Neural cell (in vitro differentiated cells): Measurements from ENCODE around the gene TRMT10B. TPM values are rescaled to one million over a fixed set of nuclear protein-coding genes. Genes with fewer than 3 reads are reported as not detected.

Source experiments
- H2AFZ ChIP-seq: fragments of 200-600, 300-800 bp; sonication (generic), shearing (Covaris generic); 2 replicates; pipeline ENCODE4 v1.6.0; 2014; ENCODE audit warnings: low read depth, mild to moderate bottlenecking, antibody characterized with exemption, low read length, moderate library complexity
- H3F3A ChIP-seq: fragments of 200-600 bp; shearing (Covaris generic); 2 replicates; pipeline ENCODE4 v1.6.1; 2016; ENCODE audit warnings: mild to moderate bottlenecking, moderate library complexity, mixed read lengths, antibody characterized with exemption, low read length; ENCODE audit not compliant: insufficient read depth, poor library complexity, severe bottlenecking
- H3K27ac ChIP-seq: fragments of 200-600, 300-800 bp; sonication (generic), shearing (Covaris generic); 2 replicates; pipeline ENCODE4 v1.5.1; 2014; ENCODE audit warnings: mild to moderate bottlenecking, low read length, moderate library complexity
- H3K27me3 ChIP-seq: fragments of 300-800, 200-600 bp; sonication (generic), shearing (Covaris generic); 2 replicates; pipeline ENCODE4 v1.6.0; 2014; ENCODE audit warnings: mild to moderate bottlenecking, low read depth, low read length, moderate library complexity; ENCODE audit not compliant: insufficient read depth
- H3K36me3 ChIP-seq: fragments of 300-800, 200-600 bp; sonication (generic), shearing (Covaris generic); 2 replicates; pipeline ENCODE4 v1.5.1; 2014; ENCODE audit warnings: mild to moderate bottlenecking, antibody characterized with exemption, low read length, moderate library complexity; ENCODE audit not compliant: insufficient read depth
- H3K4me2 ChIP-seq: fragments of 300-800, 200-600 bp; sonication (generic), shearing (Covaris generic); 2 replicates; pipeline ENCODE4 v1.6.0; 2014; ENCODE audit warnings: mild to moderate bottlenecking, low read length
- H3K4me3 ChIP-seq: fragments of 300-800, 200-600 bp; sonication (generic), shearing (Covaris generic); 2 replicates; pipeline ENCODE4 v1.5.1; 2014; ENCODE audit warnings: mild to moderate bottlenecking, low read length, moderate library complexity
- H3K79me2 ChIP-seq: fragments of 200-600 bp; shearing (Covaris generic); replicated peaks from 2 replicates; pipeline ENCODE4 v1.6.0; 2014; ENCODE audit warnings: mild to moderate bottlenecking, low read length, moderate library complexity; ENCODE audit not compliant: insufficient read depth
- H3K9ac ChIP-seq: fragments of 300-800, 200-600 bp; sonication (generic), shearing (Covaris generic); 2 replicates; pipeline ENCODE4 v1.6.1; 2016; ENCODE audit warnings: mild to moderate bottlenecking, low read length, mixed read lengths
- H3K9me2 ChIP-seq: fragments of 200-600 bp; shearing (Covaris generic); 2 replicates; pipeline ENCODE4 v1.6.1; 2016; ENCODE audit warnings: mild to moderate bottlenecking, low read length, mixed read lengths; ENCODE audit not compliant: insufficient read depth
- H3K9me3 ChIP-seq: fragments of 200-600, 300-800 bp; sonication (generic), shearing (Covaris generic); 2 replicates; pipeline ENCODE4 v1.6.1; 2016; ENCODE audit warnings: mild to moderate bottlenecking, mixed run types, low read length, moderate library complexity, mixed read lengths
- H4K20me1 ChIP-seq: fragments of 200-600 bp; shearing (Covaris generic); 2 replicates; pipeline ENCODE4 v1.6.1; 2016; ENCODE audit warnings: mild to moderate bottlenecking, mixed run types; ENCODE audit not compliant: insufficient read depth
- CTCF ChIP-seq: fragments of 450-650 bp; IDR thresholded peaks from 2 replicates; pipeline ENCODE4 v1.5.1; 2014; ENCODE audit warnings: antibody characterized with exemption, mild to moderate bottlenecking, moderate library complexity; ENCODE audit not compliant: poor library complexity, severe bottlenecking
- EP300 ChIP-seq: fragments of 450-650 bp; conservative IDR thresholded peaks from 2 replicates; pipeline ENCODE4 v1.6.1; 2014; ENCODE audit warnings: antibody characterized with exemption, mild to moderate bottlenecking, moderate library complexity; ENCODE audit not compliant: poor library complexity, severe bottlenecking
- EZH2 ChIP-seq: fragments of 200-600, 300-800 bp; shearing (Covaris generic), sonication (generic); IDR thresholded peaks from 2 replicates; pipeline ENCODE4 v1.6.1; 2014; ENCODE audit warnings: antibody characterized with exemption, low read length, borderline replicate concordance, mild to moderate bottlenecking; ENCODE audit not compliant: insufficient read depth, poor library complexity, severe bottlenecking
- MXI1 ChIP-seq: fragments of 450-650 bp; conservative IDR thresholded peaks from 2 replicates; pipeline ENCODE4 v1.6.1; 2014; ENCODE audit warnings: antibody characterized with exemption, mild to moderate bottlenecking; ENCODE audit not compliant: poor library complexity, severe bottlenecking
- POLR2AphosphoS5 ChIP-seq: IDR thresholded peaks from 2 replicates; pipeline ENCODE4 v1.6.1; 2012
- RAD21 ChIP-seq: fragments of 450-650 bp; conservative IDR thresholded peaks from 2 replicates; pipeline ENCODE4 v1.6.1; 2014; ENCODE audit warnings: antibody characterized with exemption, mild to moderate bottlenecking, moderate library complexity
- REST ChIP-seq: IDR thresholded peaks from 2 replicates; pipeline ENCODE4 v1.6.1; 2012; ENCODE audit warnings: borderline replicate concordance
- SMC3 ChIP-seq: fragments of 450-650 bp; conservative IDR thresholded peaks from 2 replicates; pipeline ENCODE4 v1.6.1; 2014; ENCODE audit warnings: antibody characterized with exemption, mild to moderate bottlenecking, moderate library complexity; ENCODE audit not compliant: poor library complexity
- TAF1 ChIP-seq: IDR thresholded peaks from 2 replicates; pipeline ENCODE4 v1.6.1; 2012; ENCODE audit warnings: low read depth
- polyA plus RNA-seq: library from polyadenylated mRNA; depleted of rRNA; stranded (reverse); fragments of >200 nt; gene quantifications from 2 replicates; pipeline ENCODE4 v1.2.3, GENCODE V29; 2014

TRMT10B gene
- polyA plus RNA-seq, 1 donor from 2014 or later, result 11.2 TPM

- Histone ChIP-seq H3K36me3 (no peaks in the 10 kb centered on the region), H3K4me2 (no peak overlapping the region), H3K9ac (no peak overlapping the region), H2AFZ (no peak overlapping the region), H3K27ac (no peak overlapping the region), H3K9me3 (no peaks in the 10 kb centered on the region), H3K27me3 (no peaks in the 10 kb centered on the region), H3K9me2 (no peaks in the 10 kb centered on the region), H3F3A (no peaks in the 10 kb centered on the region), H4K20me1 (no peaks in the 10 kb centered on the region), H3K79me2 (no peaks in the 10 kb centered on the region), H3K4me3 (no peak overlapping the region)
- TF ChIP-seq RAD21 (no peak), POLR2AphosphoS5 (no peak), EZH2 (no peak), REST (no peak), EP300 (no peak), CTCF (no peak), TAF1 (no peak), SMC3 (no peak), MXI1 (no peak)
These were observed 47.3 kb upstream of the TRMT10B start for GRCh38 chr9:37706290-37706689.

- Histone ChIP-seq H3K4me2 (no peak overlapping the region), H4K20me1 (no peaks in the 10 kb centered on the region), H3K4me3 (no peak overlapping the region), H3K27me3 (no peaks in the 10 kb centered on the region), H3K9me2 (no peaks in the 10 kb centered on the region), H2AFZ (no peak overlapping the region), H3K36me3 (no peaks in the 10 kb centered on the region), H3K27ac (no peak overlapping the region), H3F3A (no peaks in the 10 kb centered on the region), H3K9ac (no peak overlapping the region), H3K9me3 (no peaks in the 10 kb centered on the region), H3K79me2 (no peaks in the 10 kb centered on the region)
- TF ChIP-seq MXI1 (no peak), SMC3 (no peak), EP300 (no peak), RAD21 (no peak), EZH2 (no peak), TAF1 (no peak)
These were observed 45.9 kb upstream of the TRMT10B start for GRCh38 chr9:37707748-37708147.
